ENCODE measurements around the gene PRKAG2.

- no peak for TF ChIP-seq EZH2 (IDR thresholded peaks at IDR 0.05; ENCODE audit: borderline replicate concordance, low read length)
- TF ChIP-seq, protein P1, sequence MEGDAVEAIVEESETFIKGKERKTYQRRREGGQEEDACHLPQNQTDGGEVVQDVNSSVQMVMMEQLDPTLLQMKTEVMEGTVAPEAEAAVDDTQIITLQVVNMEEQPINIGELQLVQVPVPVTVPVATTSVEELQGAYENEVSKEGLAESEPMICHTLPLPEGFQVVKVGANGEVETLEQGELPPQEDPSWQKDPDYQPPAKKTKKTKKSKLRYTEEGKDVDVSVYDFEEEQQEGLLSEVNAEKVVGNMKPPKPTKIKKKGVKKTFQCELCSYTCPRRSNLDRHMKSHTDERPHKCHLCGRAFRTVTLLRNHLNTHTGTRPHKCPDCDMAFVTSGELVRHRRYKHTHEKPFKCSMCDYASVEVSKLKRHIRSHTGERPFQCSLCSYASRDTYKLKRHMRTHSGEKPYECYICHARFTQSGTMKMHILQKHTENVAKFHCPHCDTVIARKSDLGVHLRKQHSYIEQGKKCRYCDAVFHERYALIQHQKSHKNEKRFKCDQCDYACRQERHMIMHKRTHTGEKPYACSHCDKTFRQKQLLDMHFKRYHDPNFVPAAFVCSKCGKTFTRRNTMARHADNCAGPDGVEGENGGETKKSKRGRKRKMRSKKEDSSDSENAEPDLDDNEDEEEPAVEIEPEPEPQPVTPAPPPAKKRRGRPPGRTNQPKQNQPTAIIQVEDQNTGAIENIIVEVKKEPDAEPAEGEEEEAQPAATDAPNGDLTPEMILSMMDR (IDR thresholded peaks at IDR 0.05; ENCODE audit: low read length): no peak
Observed at GRCh38 chr7:151726652-151727578, 150.0 kb downstream of the PRKAG2 start.

Measured in OCI-LY1 (cell line).